T-helper 1 cell (primary cell): ENCODE measurements around the gene LYZL2.
"Not testable (repeated sequence)": the region's sequence is repeated elsewhere in the genome, so short reads cannot be mapped to it uniquely, and the experiment has no call there.

Experiments used
- DNase-seq, 5 donors: peaks; one replicate each; pipeline ENCODE4 v3.0.0-alpha.2; 2012 to 2020
- total RNA-seq, 4 donors: gene quantifications; one replicate each; lab custom pipeline; 2026; lab: John Stamatoyannopoulos, UW

Gene LYZL2
- total RNA-seq, result 0 reads per million in 4 donors

- no peak for DNase-seq
These were observed at the start of gene LYZL2 for GRCh38 chr10:30629653-30630052. Gene LYZL2 (minus strand): TSS chr10:30629753. CDS start chr10:30626915, 2,838 bp downstream.

GRCh38 chr10:30677616-30678015 is 48.1 kb upstream of the LYZL2 start:
- DNase-seq, result peak in 1 of 5 donors; percentile 67

GRCh38 chr10:30677146-30677545 is 47.6 kb upstream of the LYZL2 start:
- not testable (repeated sequence) for DNase-seq

- no peak for DNase-seq
These were observed 46.5 kb upstream of the LYZL2 start for GRCh38 chr10:30675791-30676718.

GRCh38 chr10:30674796-30675195 is 45.2 kb upstream of the LYZL2 start:
- no peak for DNase-seq

- not testable (repeated sequence) for DNase-seq
These were observed 43.7 kb upstream of the LYZL2 start for GRCh38 chr10:30673262-30673661.

GRCh38 chr10:30672338-30672737 is 42.8 kb upstream of the LYZL2 start:
- DNase-seq, result not testable (repeated sequence)

- DNase-seq, result peak in 2 of 5 donors; percentile 10 to 67
These were observed 41.6 kb upstream of the LYZL2 start for GRCh38 chr10:30671026-30671616.

- not testable (repeated sequence) for DNase-seq
These were observed 38.4 kb upstream of the LYZL2 start for GRCh38 chr10:30667982-30668381.

GRCh38 chr10:30663403-30663802 is 33.9 kb upstream of the LYZL2 start:
- not testable (repeated sequence) for DNase-seq

- DNase-seq, result no peak
These were observed 33.3 kb upstream of the LYZL2 start for GRCh38 chr10:30662814-30663213.

- DNase-seq, result not testable (repeated sequence)
These were observed 30.8 kb upstream of the LYZL2 start for GRCh38 chr10:30660314-30660713.

- no peak for DNase-seq
These were observed 26.7 kb upstream of the LYZL2 start for GRCh38 chr10:30656233-30656632.

- DNase-seq, result not testable (repeated sequence)
These were observed 25.4 kb upstream of the LYZL2 start for GRCh38 chr10:30655001-30655400.

GRCh38 chr10:30651470-30652397 is 22.2 kb upstream of the LYZL2 start:
- DNase-seq, result not testable (repeated sequence)

- DNase-seq, result no peak
These were observed 17.5 kb upstream of the LYZL2 start for GRCh38 chr10:30647089-30647488.

GRCh38 chr10:30645340-30645827 is 15.8 kb upstream of the LYZL2 start:
- DNase-seq, result peak in 1 of 5 donors; percentile 23

GRCh38 chr10:30644408-30644861 is 14.9 kb upstream of the LYZL2 start:
- DNase-seq, result not testable (repeated sequence)

- DNase-seq, result not testable (repeated sequence)
These were observed 14.1 kb upstream of the LYZL2 start for GRCh38 chr10:30643557-30644199.

- DNase-seq, result not testable (repeated sequence)
These were observed 13.3 kb upstream of the LYZL2 start for GRCh38 chr10:30642856-30643255.

GRCh38 chr10:30639946-30640786 is 10.6 kb upstream of the LYZL2 start:
- DNase-seq, result peak in 2 of 5 donors; percentile 3 to 56
